Chondrocyte (in vitro differentiated cells): ENCODE measurements around the gene KCNF1. TPM values are rescaled to one million over a fixed set of nuclear protein-coding genes. Genes with fewer than 3 reads are reported as not detected.

Experiments used
- total RNA-seq: library from RNA; stranded (reverse); gene quantifications from 3 replicates; pipeline ENCODE4 v1.2.1, GENCODE V29; 2021

The KCNF1 gene
- total RNA-seq, 1 donor from 2014 or later: not detected

Other genes starting within 250 kb of the KCNF1 start
- 19.4 to 25.1 TPM (median 22.0 TPM) in 3 replicates for gene NOL10, start 222.0 kb upstream of the KCNF1 start, total RNA-seq
- gene ATP6V1C2, start 190.3 kb upstream of the KCNF1 start, total RNA-seq: not detected in 3 replicates
- gene PDIA6, start 99.1 kb upstream of the KCNF1 start, total RNA-seq: 196 to 412 TPM (median 198 TPM) in 3 replicates
- gene SLC66A3, start 243.5 kb downstream of the KCNF1 start, total RNA-seq: 25.8 to 29.3 TPM (median 28.0 TPM) in 3 replicates